HG03565 (cell line): ENCODE data around the gene SARNP.
"Not testable (repeated sequence)": the region's sequence is repeated elsewhere in the genome, so short reads cannot be mapped to it uniquely, and the experiment has no call there.

Experiments used
- ATAC-seq: cut with Tn5 transposase; IDR thresholded peaks from one replicate; pipeline ENCODE4 v1.9.1; 2021; ENCODE audit warnings: mild to moderate bottlenecking, moderate library complexity; ENCODE audit not compliant: unreplicated experiment

SARNP gene

DNA sequence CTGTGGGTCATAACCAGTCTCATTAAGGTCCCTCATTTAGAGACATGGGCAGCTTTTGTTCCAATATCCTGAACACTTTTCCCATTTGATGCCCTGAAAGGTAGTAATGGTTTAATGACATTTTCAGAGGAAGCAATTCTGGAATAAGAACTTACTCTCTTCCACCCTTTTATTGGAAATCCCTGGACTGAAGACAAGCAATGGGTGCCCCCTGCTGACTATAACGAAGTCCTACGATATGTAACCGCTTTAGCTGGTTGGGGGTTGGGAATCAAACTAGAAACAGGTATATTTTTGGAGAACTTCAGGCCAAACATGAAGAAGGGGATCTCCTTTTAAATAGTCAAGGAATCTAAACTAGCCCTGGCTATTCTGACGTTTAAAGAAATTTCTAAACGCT lies 20.5 kb downstream of the SARNP start:
- ATAC-seq: no peak

DNA sequence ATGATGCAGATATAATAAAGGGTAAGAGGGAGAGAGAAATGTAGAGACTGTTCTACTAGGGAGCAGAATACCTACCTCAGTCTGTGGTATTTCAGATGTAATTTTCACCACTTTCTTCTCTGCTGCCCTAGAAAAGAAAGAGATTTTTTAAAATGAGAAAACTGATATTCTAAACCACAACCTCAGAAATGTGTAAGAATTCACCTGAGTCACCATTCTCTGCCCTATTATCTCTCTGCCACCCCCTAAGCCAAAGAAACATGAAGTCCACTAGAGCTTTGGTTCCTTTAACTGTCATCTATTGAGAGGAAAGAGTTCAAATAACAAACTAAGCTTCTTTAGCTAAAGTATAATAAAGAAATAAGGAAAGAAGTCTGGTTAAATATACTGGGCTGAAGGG lies 21.6 kb downstream of the SARNP start:
- no peak for ATAC-seq

DNA sequence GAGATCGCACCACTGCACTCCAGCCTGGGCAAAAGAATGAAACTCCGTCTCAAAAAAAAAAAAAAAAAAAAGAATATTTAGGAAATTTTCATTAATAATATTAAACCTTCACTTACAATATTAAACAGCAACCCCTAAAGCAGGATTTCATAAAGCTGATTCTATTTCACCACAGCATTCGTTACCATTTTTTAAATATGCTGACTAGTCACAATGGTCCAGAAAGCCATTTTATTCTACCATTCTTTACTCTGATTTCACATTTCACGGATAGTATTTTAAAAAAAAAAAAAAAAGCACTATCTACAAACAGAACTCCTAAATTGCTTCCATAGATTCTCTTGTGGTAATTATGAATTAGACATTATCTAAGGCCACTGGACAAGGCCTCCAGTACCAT lies 27.6 kb downstream of the SARNP start:
- ATAC-seq: no peak

DNA sequence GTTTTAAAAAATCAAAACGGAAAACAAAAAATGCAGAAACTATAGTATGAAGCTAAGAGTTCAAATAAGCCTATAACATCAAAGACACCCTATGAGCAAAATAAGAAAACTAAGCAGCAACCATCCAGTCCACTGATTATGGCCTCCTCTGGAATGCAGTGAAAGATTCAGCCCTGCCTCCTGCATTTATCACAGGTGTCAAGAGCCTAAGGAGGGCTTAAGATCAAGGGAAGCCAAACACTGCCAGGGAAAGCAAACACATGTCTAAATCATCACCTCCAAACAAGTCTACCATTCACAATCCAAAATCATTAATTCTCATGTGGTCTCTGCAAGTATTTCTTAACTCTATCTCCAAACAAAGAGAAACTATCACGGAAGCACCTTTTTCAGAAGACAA lies 28.4 kb downstream of the SARNP start:
- ATAC-seq: no peak

DNA sequence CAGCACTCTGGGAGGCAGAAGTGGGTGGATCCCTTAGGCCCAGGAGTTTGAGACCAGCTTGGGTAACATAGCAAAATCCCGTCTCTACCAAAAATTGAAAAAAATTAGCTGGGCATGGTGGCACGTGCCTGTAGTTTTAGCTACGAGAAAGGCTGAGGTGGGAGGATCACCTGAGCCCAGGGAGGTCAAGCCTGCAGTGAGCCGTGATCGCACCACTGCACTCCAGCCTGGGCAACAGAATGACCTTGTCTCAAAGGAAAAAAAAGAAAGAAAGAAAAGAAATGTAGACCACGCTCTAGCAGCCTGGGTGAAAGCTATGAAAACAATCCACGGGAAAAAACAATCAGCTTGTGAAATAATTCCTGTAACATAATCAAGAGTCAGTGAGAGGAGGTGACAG lies 29.0 kb downstream of the SARNP start:
- no peak for ATAC-seq

DNA sequence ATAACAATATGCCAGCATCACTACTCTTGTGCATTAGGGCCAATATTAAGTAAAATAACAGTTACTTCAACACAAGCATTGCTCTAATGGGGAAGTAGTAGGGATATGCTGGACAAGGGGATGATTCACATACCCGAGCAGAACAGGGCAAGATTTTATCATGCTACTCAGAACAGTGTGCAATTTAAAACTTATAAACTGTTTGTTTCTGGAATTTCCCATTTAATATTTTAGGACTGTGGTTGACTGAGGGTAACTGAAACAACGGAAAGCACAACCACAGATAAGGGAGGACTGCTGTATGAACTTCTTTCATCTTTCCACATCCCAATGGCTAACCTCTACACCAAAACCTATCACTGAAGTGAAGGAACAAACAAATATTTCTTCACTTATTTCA lies 36.8 kb downstream of the SARNP start:
- ATAC-seq: no peak

DNA sequence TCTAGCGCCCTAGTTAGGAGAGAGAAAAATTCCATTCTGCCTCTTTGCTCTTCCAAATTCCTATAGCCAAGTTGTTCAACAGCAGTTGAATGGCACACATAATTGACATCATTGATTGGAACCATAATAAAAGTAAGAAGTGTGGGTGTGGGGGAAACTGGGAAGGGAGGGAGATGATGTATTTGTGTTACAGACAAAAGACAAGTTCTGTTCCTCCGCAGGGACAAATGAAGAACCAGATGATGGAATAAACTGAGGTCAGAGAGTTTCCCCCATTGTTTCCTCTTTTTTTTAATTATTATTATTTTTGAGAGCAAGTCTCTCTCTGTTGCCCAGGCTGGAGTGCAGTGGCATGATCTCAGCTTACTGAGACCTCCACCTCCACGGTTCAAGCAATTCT lies 39.7 kb downstream of the SARNP start:
- no peak for ATAC-seq

DNA sequence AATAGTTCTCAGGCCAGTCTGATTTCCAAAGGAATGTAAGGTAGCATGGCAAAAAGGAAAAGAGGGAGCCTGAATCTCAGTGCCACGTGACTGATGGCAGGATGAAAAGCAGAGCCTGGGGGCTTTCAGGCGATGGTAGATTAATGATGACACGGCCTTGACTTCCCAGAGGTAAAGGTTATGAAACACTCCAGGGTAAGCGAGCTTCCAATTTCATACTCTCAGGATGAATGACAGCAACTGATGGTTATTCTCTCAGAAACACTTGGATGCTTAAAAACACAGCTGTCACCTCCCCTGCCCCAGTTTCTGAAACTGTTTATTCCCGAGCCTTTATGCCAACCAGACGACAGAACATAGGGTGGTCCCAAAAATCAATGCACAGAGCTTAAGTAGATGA lies 45.8 kb downstream of the SARNP start:
- no peak for ATAC-seq

DNA sequence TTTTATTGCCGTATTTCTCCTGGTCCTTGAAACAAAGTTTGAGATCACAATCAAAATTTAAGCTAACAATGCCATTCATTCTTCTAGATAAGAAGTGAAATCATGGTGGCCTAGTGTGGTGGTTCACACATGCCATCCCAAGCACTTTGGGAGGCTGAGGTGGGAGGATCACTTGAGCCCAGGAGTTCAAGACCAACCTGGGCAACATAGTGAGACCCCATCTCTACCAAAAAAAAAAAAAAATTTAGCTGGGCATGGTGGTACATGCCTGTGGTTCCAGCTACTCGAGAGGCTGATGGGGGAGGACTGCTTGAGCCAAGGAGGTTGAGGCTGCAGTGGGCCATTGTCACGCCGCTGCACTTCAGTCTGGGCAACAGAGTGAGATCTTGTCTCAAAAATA lies 50.4 kb downstream of the SARNP start:
- ATAC-seq: no peak

DNA sequence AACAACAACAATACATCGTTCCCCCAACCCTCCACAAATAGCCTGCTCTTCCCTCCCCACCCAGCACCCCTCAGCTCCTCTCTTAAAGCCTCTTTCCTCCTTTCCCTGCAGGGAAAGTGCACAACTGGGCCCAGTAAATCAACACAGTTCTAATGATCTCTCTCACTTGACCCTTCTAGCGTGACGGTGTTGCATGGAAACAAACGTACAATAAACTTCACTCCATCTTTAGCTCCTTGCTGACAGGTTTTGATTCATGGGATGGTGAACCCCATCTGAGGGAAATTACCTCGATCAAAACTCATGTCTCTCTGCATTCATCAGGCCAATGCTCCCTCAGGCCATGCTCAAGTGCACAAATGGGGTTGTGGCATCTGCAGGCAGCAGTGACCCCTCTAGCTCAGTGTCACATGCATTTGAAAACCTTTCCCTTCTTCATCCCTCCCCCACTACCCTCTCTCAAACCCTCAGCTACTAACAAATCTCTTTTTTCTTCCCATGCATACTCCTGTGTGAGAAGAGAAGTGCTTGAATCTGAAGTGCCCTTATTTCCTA lies 51.7 kb downstream of the SARNP start:
- no peak for ATAC-seq

DNA sequence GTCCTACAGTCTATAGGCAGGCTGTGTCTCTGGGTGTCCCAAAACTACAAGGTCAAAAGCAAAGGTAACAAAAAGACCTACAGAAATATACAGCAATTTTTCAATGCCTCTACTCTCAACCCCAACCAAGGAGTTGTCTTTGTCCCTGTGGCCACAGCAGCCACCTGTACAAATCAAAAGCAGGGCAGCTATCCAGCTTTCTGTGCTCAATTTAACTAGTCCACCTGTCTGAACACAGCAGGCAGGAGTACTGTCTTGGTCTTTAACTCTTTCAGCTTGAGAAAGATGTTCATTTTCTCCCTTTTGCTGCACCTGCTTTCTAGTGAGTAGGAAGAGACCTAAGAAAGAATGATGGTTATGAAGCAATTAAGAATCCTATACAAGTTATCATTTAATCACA lies 54.9 kb downstream of the SARNP start:
- ATAC-seq: no peak

DNA sequence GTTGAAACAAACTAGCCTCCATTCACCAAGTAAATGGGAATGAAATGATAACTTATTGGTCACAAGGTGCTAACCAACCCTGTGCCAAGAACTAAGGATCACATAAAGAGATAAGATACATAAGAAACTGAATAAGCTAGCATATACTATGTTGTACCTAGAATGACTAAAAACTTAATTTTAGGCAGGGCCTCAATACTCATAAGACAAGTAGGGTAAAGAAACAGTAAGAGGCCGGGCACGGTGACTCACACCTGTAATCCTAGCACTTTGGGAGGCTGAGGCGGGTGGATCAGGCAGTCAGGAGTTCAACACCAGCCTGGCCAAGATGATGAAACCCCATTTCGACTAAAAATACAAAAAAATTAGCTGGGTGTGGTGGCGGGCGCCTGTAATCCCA lies 56.9 kb downstream of the SARNP start:
- no peak for ATAC-seq

DNA sequence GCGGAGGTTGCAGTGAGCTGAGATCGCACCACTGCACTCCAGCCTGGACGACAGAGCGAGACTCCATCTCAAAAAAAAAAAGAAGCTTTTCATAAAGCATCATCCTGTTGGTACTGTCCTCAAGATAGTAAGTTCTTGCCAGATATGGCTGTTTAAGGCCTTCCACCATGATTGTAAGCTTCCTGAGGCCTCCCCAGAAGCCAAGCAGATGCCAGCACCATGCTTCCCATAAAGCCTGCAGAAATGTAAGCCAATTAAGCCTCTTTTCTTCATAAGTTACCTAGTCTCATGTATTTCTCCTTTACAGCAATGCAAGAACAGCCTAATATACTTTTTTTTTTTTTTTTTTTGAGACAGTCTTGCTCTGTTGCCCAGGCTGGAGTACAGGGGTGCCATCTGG lies 58.9 kb downstream of the SARNP start:
- not testable (repeated sequence) for ATAC-seq

DNA sequence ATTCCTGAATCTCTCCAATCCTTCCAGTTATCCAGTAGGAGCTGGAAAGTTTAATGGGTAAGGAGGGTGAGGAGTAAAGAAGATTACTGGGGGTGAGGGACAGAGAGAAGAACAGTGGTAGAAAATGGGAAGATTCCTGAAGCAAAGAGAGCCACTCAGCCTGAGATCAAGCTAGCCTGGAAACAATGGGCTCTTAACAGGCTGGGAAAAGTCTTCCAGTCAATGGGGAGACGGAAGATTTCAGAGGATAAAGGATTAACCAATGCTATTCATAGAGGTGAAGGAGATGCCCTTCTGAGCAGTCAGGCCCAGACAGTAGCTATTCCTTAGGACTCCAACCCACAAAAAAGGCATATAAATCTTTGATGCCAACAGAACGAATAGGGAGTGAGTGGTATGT lies 59.8 kb downstream of the SARNP start:
- no peak for ATAC-seq

DNA sequence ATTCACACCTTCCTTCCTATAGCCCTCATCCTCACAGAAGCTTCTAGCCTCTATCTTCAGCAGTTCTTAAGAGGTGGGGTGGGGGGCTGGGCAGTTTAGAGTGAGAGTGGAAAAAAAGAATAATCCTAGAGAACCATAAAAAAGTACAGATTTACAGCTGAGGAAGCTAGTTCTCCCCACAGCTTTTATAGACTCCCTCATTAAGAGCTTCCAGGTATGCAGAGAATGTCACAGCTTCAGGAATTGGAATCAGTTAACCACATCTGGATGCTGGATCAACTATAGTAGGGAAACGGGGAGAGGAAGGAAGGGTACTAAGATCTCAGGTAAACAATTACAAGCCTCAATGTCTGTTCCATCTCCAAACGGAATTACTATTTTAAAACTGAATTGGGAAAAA lies 62.3 kb downstream of the SARNP start:
- no peak for ATAC-seq

DNA sequence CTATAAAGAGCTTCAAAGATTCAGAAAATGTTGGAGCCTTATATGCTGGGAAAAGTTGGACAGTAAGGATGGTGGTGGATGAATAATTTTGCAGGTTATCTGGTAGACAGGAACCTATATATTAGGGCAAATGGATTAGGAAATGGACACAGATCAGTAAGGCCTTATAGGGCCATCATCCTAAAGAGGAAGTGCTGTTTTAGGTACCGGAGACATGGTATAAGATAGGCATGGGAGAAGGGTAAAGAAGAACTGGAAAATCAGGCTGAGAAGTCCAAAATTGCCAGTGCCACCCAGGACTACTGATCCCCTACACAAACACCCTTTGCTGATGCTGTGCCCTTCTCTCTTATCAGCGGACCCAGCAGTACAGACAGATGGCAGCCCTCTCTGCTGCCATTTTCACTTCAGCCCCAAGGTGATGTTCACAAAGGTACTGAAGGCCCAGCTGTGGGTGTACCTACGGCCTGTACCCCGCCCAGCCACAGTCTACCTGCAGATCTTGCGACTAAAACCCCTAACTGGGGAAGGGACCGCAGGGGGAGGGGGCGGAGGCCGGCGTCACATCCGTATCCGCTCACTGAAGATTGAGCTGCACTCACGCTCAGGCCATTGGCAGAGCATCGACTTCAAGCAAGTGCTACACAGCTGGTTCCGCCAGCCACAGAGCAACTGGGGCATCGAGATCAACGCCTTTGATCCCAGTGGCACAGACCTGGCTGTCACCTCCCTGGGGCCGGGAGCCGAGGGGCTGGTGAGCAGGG lies 69.1 kb downstream of the SARNP start:
- ATAC-seq: no peak

DNA sequence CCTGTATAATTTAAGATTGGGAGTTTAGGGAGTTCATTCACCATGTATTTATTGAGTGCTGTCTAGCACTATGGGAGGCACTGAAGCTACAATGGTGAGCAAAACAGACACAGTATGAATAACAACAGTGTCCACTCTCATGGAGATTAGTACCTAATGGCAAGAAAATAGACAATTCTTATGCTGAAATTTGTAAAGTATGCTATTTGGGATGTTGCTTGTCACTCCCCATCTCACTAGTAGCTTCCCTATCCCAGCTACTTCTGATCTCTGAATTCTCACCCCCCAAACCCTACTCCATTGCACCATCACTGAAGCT lies 70.7 kb downstream of the SARNP start:
- no peak for ATAC-seq

DNA sequence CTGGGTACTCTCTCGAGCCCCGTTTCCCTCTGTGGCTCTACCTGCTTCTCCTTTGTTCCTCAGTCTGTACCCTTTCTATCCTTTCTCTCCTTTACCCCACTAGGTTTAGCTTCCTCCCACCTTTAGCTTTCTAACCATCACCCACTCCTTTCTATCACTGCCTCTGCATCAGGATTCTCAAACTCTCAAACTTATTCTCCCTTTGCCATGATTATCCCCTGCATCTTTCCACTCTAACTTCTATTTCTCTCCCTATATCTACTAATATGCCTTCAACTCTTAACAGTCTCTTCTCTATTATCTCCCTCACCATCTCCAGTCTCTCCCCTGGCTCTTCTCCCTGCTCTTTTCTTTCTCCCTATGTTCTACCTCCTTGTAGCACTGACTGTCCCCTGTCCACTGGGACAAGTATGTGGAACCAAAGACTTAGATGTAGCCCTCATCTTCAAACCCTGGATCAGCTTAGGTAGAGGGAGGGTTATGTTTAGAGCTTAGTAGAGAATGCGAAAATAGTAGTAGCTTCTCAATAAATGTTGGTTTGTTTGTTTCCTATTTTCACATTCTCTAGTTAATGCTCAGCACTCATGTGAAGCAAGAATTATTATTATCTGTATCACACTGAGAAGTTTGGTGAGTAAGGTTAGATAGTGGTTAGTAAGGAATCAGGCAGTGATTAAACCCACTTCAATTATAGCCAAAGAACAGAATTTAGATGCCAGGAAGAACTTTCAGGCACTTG lies 71.2 kb downstream of the SARNP start:
- no peak for ATAC-seq

DNA sequence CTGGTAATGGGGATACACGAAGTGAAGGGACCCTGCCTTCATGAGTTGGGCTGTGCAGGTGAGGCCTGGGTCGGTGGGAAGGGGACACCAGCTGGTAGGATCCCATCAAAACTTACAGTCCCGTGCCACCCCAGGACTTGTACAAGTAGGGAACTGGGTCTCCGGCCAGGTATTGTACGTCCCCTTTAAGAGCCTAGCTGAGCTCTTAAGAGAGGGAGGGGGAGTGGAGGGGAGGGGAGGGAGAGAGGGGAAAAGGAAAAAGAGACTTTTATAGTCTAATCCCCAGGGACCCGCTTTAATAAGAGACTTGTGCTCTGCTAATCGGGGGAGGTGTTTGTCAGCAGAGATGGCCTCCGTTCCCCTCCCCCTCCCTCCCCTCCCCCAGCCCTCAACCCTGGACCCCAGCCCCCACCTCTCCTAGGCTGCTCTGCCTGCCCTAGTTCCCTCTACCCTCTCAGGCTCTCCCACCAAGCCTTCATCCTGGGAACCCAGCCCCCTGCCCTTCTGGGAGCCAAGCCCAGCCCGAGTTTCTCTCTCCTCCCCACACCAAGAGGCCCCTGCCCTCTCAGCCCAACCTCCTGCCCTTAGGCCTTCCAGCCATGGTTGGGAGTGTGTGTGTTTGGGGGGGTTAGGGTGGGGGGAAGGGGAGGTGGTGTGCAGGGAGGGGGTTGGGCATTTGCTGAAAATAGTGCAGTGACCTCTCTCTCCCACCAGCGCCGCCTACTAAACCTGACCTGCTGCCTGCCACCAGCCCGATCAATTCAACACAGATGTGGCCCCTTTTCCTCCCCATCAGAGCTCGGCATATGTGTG lies 72.0 kb downstream of the SARNP start:
- no peak for ATAC-seq

DNA sequence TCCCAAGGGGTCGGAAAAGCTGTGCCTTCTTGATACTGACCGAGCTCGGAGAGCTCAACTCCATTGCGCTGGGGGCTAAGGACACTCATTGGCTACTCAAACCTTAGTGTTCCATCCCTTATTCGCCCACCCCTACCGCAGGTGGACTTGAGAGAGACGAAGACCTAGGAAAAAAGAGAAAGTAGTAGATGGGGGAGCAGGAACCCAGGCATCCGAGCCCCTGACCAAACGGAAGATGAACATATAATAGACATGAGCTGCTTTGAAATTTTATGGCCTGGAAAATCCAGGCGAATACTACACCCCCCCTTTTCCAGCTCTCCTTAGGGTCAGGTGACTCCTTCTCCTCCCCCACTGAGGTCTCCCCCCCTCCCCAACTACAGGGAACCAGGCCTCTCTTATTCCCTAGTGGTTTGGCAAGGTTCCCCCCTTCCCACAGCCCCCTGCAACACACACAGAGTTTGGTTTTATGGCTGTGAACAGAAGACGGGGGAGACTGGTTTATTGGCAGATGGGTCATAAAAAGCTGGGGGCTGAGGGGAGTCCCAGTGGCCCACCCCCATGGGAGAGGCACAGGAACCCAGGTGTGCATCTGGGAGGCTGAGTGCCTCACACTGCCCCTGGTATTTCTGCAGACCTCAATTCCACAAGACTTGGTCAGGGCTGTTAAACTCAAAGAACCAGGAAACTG lies 73.0 kb downstream of the SARNP start:
- ATAC-seq: no peak
